Keratinocyte (primary cell): ENCODE results near the gene CNNM2.

Experiments used
- CTCF ChIP-seq, 3 experiments: IDR thresholded peaks in 1 of 3; conservative IDR thresholded peaks in 1 of 3; optimal IDR thresholded peaks in 1 of 3; 2 replicates in 2 of 3; 3 replicates in 1 of 3; pipeline versions ENCODE3 to v1.5.1; 2011; ENCODE audit warnings: low read length in 3 of 3, mild to moderate bottlenecking in 3 of 3, moderate library complexity in 2 of 3, control low read depth in 1 of 3, inconsistent platforms in 1 of 3; ENCODE audit not compliant: insufficient read depth in 2 of 3; ENCODE audit errors: extremely low read depth in 1 of 3
- EZH2 ChIP-seq: IDR thresholded peaks from one replicate; pipeline ENCODE4 v1.6.1; 2012; ENCODE audit warnings: inconsistent platforms, mild to moderate bottlenecking, low read length, moderate library complexity

DNA sequence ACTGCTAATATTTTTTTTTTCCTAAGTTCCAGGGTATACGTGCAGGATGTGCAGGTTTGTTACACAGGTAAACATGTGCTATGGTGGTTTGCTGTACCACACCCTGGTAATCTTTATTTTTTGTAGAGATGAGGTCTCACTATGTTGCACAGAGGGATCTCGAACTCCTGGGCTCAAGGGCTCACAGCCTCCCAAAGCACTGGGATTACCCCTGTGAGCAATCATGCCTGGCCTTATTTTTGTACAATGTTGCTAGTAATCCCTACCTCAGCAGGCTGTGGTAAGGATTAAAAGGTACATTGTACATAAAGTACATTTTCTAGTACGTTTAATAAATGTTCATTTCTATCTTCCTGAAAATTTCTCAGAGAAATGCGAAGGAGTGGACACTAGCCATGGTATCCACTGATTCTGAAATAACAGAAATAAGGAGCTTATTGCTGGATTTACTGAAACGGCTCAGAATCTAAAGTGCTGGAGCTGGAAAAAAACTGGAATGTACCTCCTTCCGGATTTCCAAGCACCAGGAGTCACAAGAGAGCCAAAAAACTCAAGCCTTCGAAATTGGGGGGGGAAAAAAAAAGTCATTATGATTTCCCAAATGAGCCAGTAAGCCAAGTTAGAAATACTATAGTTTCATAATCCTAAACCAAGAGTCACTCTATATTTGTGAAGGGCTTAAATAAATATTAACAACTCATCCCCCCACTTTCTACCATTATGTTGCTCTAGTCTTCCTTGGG, 205.4 kb downstream of the CNNM2 start:
- TF ChIP-seq CTCF (optimal IDR thresholded peaks at IDR 0.05 in 1 of 3, IDR thresholded peaks at IDR 0.05 in 1 of 3, conservative IDR thresholded peaks at IDR 0.05 in 1 of 3; ENCODE audit: extremely low read depth in 1 of 3, insufficient read depth in 2 of 3, low read length in 3 of 3) (no peak), EZH2 (no peak)
